Neuronal stem cell (in vitro differentiated cells): ENCODE measurements around the gene FAM50A.

Source experiments
- DNase-seq: peaks from one replicate; pipeline ENCODE4 v3.0.0-alpha.2; 2013; ENCODE audit warnings: low spot score
- H2AFZ ChIP-seq: one replicate; pipeline ENCODE4 v1.6.1; 2013; ENCODE audit warnings: mild to moderate bottlenecking, low read length, inconsistent platforms
- H2AK5ac ChIP-seq: 2 replicates; pipeline ENCODE4 v1.6.1; 2013; ENCODE audit warnings: low read depth, mild to moderate bottlenecking, inconsistent platforms, low read length, moderate library complexity, mixed read lengths
- H2BK120ac ChIP-seq: 2 replicates; pipeline ENCODE4 v1.6.1; 2013; ENCODE audit warnings: low read depth, mild to moderate bottlenecking, inconsistent platforms, low read length, moderate library complexity, mixed read lengths
- H2BK12ac ChIP-seq: one replicate; pipeline ENCODE4 v1.6.1; 2013; ENCODE audit warnings: low read length, inconsistent platforms
- H2BK15ac ChIP-seq: 2 replicates; pipeline ENCODE4 v1.6.1; 2013; ENCODE audit warnings: mild to moderate bottlenecking, low read length, inconsistent platforms, mixed read lengths
- H2BK5ac ChIP-seq: one replicate; pipeline ENCODE4 v1.6.1; 2013; ENCODE audit warnings: inconsistent platforms, mild to moderate bottlenecking, low read length, moderate library complexity
- H3K14ac ChIP-seq: one replicate; pipeline ENCODE4 v1.6.1; 2013; ENCODE audit warnings: low read length, inconsistent platforms
- H3K18ac ChIP-seq: 2 replicates; pipeline ENCODE4 v1.6.1; 2013; ENCODE audit warnings: low read length, inconsistent platforms
- H3K23ac ChIP-seq: 2 replicates; pipeline ENCODE4 v1.6.1; 2013; ENCODE audit warnings: low read depth, mild to moderate bottlenecking, mixed read lengths, low read length, inconsistent platforms; ENCODE audit not compliant: poor library complexity
- H3K27ac ChIP-seq: replicated peaks from 3 replicates; pipeline ENCODE4 v1.5.1; 2013; ENCODE audit warnings: low read length, inconsistent platforms
- H3K27me3 ChIP-seq, 3 experiments: 2 replicates each; pipeline ENCODE4 v1.6.1; 2013; ENCODE audit warnings: low read length in 3 of 3, mild to moderate bottlenecking in 2 of 3, inconsistent platforms in 1 of 3, low read depth in 1 of 3, mixed read lengths in 1 of 3, moderate library complexity in 1 of 3; ENCODE audit not compliant: control insufficient read depth in 3 of 3, insufficient read depth in 3 of 3
- H3K36me3 ChIP-seq, 2 donors: replicated peaks in 1 of 2; 2 replicates each; pipeline ENCODE4 v1.6.1; 2013; ENCODE audit warnings: low read length in 2 of 2; ENCODE audit not compliant: control insufficient read depth in 2 of 2, insufficient read depth in 2 of 2
- H3K4ac ChIP-seq: 2 replicates; pipeline ENCODE4 v1.6.1; 2013; ENCODE audit warnings: inconsistent platforms, mild to moderate bottlenecking, low read length, moderate library complexity
- H3K4me1 ChIP-seq, 2 donors: 1 replicate in 1 of 2; 2 replicates in 1 of 2; pipeline ENCODE4 v1.6.1; 2013; ENCODE audit warnings: low read length in 2 of 2, low read depth in 1 of 2; ENCODE audit not compliant: control insufficient read depth in 2 of 2, insufficient read depth in 1 of 2
- H3K4me2 ChIP-seq: one replicate; pipeline ENCODE4 v1.6.1; 2013; ENCODE audit warnings: mild to moderate bottlenecking, low read length, inconsistent platforms; ENCODE audit not compliant: insufficient read depth, poor library complexity, severe bottlenecking
- H3K4me3 ChIP-seq, 2 donors: 2 replicates each; pipeline ENCODE4 v1.5.1; 2013; ENCODE audit warnings: low read length in 2 of 2, mild to moderate bottlenecking in 2 of 2, inconsistent platforms in 1 of 2, moderate library complexity in 1 of 2
- H3K79me1 ChIP-seq: one replicate; pipeline ENCODE4 v1.6.1; 2013; ENCODE audit warnings: low read depth, mild to moderate bottlenecking, inconsistent platforms, low read length, moderate library complexity
- H3K9ac ChIP-seq: one replicate; pipeline ENCODE4 v1.6.1; 2013; ENCODE audit warnings: mild to moderate bottlenecking, low read depth, low read length, inconsistent platforms; ENCODE audit not compliant: poor library complexity
- H3K9me3 ChIP-seq, 2 donors: replicated peaks in 1 of 2; 2 replicates each; pipeline versions ENCODE3 to v1.6.1; 2013; ENCODE audit warnings: low read length in 2 of 2, mild to moderate bottlenecking in 2 of 2, inconsistent platforms in 1 of 2, low read depth in 1 of 2, mixed read lengths in 1 of 2, moderate library complexity in 1 of 2; ENCODE audit not compliant: control insufficient read depth in 2 of 2, insufficient read depth in 1 of 2
- H4K8ac ChIP-seq: one replicate; pipeline ENCODE4 v1.6.1; 2013; ENCODE audit warnings: low read depth, mild to moderate bottlenecking, inconsistent platforms, low read length, moderate library complexity
- H4K91ac ChIP-seq: one replicate; pipeline ENCODE4 v1.6.1; 2013; ENCODE audit warnings: low read length, low read depth, mild to moderate bottlenecking, inconsistent platforms; ENCODE audit not compliant: poor library complexity
- WGBS, 2 donors: extraction: QIAGEN DNeasy Blood & Tissue Kit; methylation state at CpG; one replicate each; pipeline ENCODE4 v1.1.7; 2013; ENCODE audit warnings: missing lambda C conversion rate in 2 of 2, mixed read lengths in 1 of 2; ENCODE audit not compliant: insufficient read length in 2 of 2, insufficient replicate concordance in 1 of 2; ENCODE audit errors: extremely low coverage in 2 of 2; 5-methylcytosine and 5-hydroxymethylcytosine counted together

FAM50A gene

DNA sequence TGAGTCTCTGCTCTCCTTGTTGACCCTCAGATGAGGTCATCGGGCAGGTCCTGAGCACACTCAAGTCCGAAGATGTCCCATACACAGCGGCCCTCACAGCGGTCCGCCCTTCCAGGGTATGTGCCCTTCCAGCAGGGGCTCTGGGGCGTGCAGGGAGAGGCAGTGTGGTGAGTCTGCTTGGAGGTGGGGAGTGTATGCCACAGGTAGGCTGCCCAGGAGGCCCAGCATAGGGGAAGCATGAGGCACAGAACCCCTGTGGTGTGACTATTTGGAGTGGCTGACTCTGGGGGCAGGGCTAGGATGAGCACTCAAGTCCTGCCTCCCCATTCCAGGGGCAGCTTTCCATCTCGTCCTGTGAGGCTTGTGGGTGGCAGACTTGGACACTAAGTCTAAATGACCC is 10.3 kb upstream of the FAM50A start:
- Histone ChIP-seq H2BK15ac (no peak overlapping the region), H3K4me3 (no peak overlapping the region), H2AK5ac (no peak overlapping the region), H3K23ac (no peak overlapping the region), H2AFZ (no peak overlapping the region), H3K4ac (no peak overlapping the region), H2BK12ac (no peak overlapping the region), H3K27me3 (no peaks in the 10 kb centered on the region), H4K91ac (no peak overlapping the region), H2BK5ac (no peak overlapping the region), H3K18ac (no peak overlapping the region), H3K27ac (no peak overlapping the region), H3K36me3 (peaks cover 9 to 61% of the 10 kb centered on the region in 2 donors), H4K8ac (no peak overlapping the region), H3K9ac (no peak overlapping the region), H3K14ac (no peak overlapping the region), H3K79me1 (peaks cover 18% of the 10 kb centered on the region), H3K4me1 (peaks cover 7 to 12% of the 10 kb centered on the region in 2 donors), H2BK120ac (no peak overlapping the region), H3K4me2 (no peak overlapping the region), H3K9me3 (no peaks in the 10 kb centered on the region)
- WGBS, 2 donors: no CpG with 5 or more reads among the region's 7 CpGs
- no peak for DNase-seq

DNA sequence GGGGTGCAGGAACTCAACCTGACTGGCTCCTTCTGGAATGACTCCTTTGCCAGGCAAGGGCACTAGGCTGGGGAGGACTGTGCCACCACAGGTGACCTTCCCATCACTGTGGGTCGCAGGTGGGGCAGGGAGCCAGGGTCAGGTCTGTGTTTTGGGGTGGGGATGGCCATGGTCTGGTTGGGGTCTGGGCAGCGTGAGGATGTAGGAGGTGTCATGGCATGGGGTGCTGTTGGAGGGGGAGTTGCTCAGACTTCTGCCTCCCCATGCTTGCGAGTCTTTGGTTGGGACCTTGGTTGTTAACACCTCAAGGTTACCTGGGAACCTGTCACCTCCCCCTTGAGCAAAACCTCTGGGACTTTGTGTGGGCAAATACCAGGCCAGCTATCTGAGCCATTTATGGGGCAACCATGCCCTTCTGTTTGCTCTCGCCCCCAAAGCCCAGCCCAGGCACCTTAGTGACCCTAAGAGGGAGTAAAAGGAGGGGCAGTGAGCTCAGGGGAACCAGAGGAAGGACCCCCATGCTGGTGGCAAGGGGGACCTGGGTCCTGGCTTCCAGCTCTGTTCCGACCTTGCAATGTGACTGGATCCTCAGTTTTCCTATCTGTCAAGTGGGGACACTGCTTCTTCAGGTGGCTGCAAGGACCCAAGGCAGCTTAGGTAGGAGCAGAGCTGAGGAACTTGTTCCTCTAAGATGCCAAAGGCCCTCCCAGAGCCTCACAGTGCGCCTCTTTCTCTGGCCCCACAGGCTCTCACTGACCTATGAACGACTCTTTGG is 9.4 kb upstream of the FAM50A start:
- Histone ChIP-seq H3K36me3 (peaks cover 15 to 70% of the 10 kb centered on the region in 2 donors), H3K4ac (no peak overlapping the region), H2BK15ac (no peak overlapping the region), H3K27ac (no peak overlapping the region), H2AFZ (no peak overlapping the region), H3K9ac (no peak overlapping the region), H2BK120ac (no peak overlapping the region), H3K4me3 (no peak overlapping the region), H4K8ac (no peak overlapping the region), H3K9me3 (no peaks in the 10 kb centered on the region), H4K91ac (no peak overlapping the region), H3K4me1 (peaks cover 7% of the 10 kb centered on the region in 2 donors), H3K4me2 (no peak overlapping the region), H3K79me1 (peaks cover 13% of the 10 kb centered on the region), H3K18ac (no peak overlapping the region), H2AK5ac (no peak overlapping the region), H2BK5ac (no peak overlapping the region), H3K23ac (no peak overlapping the region), H3K14ac (no peak overlapping the region), H3K27me3 (no peaks in the 10 kb centered on the region), H2BK12ac (no peak overlapping the region)
- no peak for DNase-seq
- WGBS, 2 donors: no CpG with 5 or more reads among the region's 7 CpGs

- Histone ChIP-seq H2BK15ac (no peak overlapping the region), H3K36me3 (peaks cover 18 to 77% of the 10 kb centered on the region in 2 donors), H3K18ac (no peak overlapping the region), H3K23ac (no peak overlapping the region), H3K9me3 (no peaks in the 10 kb centered on the region), H2BK12ac (no peak overlapping the region), H3K27ac (no peak overlapping the region), H2BK5ac (no peak overlapping the region), H2AFZ (no peak overlapping the region), H2BK120ac (no peak overlapping the region), H3K4me3 (no peak overlapping the region), H3K4ac (no peak overlapping the region), H3K4me2 (no peak overlapping the region), H4K91ac (no peak overlapping the region), H4K8ac (no peak overlapping the region), H3K4me1 (peaks cover 7% of the 10 kb centered on the region in 2 donors), H3K79me1 (peaks cover 15% of the 10 kb centered on the region), H3K27me3 (no peaks in the 10 kb centered on the region), H2AK5ac (no peak overlapping the region), H3K9ac (no peak overlapping the region), H3K14ac (no peak overlapping the region)
- no CpG with 5 or more reads among the region's 19 CpGs for WGBS, 2 donors
- no peak for DNase-seq
Observed at GRCh38 chrX:154435171-154435733, 8.7 kb upstream of the FAM50A start.

DNA sequence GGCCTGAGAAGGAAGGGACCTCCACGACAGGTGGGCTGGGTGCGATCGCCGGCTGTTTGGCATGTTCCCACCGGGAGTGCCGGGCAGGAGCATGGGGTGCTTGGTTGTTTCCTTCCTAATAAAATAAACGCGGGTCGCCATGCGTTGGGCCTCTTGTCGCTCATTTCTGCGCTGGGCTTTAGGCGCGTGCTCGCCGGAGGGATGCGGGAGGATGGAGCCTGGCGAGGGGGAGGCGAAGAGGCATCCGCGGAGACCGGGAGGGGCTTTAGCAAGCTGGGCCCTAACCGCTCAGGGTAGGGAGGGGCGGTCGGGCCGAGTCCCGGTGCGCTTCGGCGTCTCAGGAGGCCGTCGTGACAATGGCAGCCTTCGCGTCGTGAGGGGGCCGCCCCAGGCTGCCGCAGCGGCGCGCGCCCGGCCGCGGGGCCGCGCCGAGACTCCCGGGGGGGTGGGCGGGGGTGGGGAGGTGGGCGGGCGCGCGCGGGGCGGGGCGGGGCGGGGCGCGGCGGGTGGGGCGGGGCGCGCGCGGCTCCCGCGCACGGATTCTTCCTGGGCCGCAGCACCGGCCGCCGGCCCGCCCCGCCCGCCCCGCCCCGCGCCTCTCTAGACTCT is 7.5 kb upstream of the FAM50A start:
- Histone ChIP-seq H3K14ac (no peak overlapping the region), H4K8ac (no peak overlapping the region), H2BK120ac (peak overlapping the region; percentile 81), H3K9me3 (no peaks in the 10 kb centered on the region), H2AFZ (peak overlapping the region; percentile 80), H2BK12ac (no peak overlapping the region), H3K4me1 (peaks cover 7% of the 10 kb centered on the region in 2 donors), H2AK5ac (no peak overlapping the region), H3K36me3 (peaks cover 23 to 83% of the 10 kb centered on the region in 2 donors), H3K18ac (peak overlapping the region; percentile 94), H4K91ac (no peak overlapping the region), H2BK15ac (no peak overlapping the region), H3K4me2 (peak overlapping the region; percentile 45), H2BK5ac (peak overlapping the region; percentile 53), H3K23ac (no peak overlapping the region), H3K4me3 (peak overlapping the region; percentile 91 to 98), H3K4ac (no peak overlapping the region), H3K9ac (peak overlapping the region; percentile 94), H3K27me3 (no peaks in the 10 kb centered on the region), H3K27ac (peak overlapping the region; percentile 59), H3K79me1 (peaks cover 14% of the 10 kb centered on the region)
- WGBS, 2 donors: no CpG with 5 or more reads among the region's 78 CpGs
- DNase-seq: no peak
